ENCODE data around the gene CIT. TPM values are rescaled to one million over a fixed set of nuclear protein-coding genes. Genes with fewer than 3 reads are reported as not detected.

CIT gene
- total RNA-seq, 1 donor from 2014 or later: 29.3 TPM

- H3K4me3 Mint-ChIP-seq: no peak overlapping the region
- peaks cover 28% of the 10 kb centered on the region for H3K36me3 Mint-ChIP-seq
- peaks cover 10% of the 10 kb centered on the region for H3K4me1 Mint-ChIP-seq
- no peak for TF ChIP-seq CTCF (IDR thresholded peaks at IDR 0.05; ENCODE audit: unreplicated experiment)
- H3K27ac Mint-ChIP-seq: no peak overlapping the region
- no peaks in the 10 kb centered on the region for H3K27me3 Mint-ChIP-seq (ENCODE audit: low read depth)
- no peak for DNase-seq (ENCODE audit: low spot score in 2 of 2, unreplicated experiment in 2 of 2)
- H3K9me3 Mint-ChIP-seq: no peaks in the 10 kb centered on the region
Observed at GRCh38 chr12:119681111-119681510, 196.0 kb downstream of the CIT start.

DNA sequence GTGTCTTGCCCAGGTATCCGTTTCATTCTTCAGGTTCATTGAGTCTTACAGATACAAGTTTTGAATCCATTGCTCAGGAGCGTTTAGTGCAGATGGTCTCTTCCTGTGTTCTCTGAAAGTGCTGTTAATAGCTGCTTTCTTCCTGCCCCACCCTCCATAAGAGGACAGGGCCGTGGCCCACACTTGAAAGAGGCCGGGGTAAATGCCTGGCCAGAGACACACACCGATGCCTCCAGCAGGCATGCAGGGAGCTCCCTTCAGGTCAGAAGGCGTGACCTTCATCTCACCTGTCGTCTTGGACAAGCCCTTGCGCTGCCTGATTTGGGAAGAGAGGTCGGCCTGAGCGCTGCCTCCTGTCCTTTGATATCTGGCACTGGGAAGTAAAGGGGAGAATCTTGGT is 197.6 kb downstream of the CIT start:
- H3K4me3 Mint-ChIP-seq: no peak overlapping the region
- peaks cover 31% of the 10 kb centered on the region for H3K36me3 Mint-ChIP-seq
- H3K9me3 Mint-ChIP-seq: no peaks in the 10 kb centered on the region
- TF ChIP-seq CTCF (IDR thresholded peaks at IDR 0.05; ENCODE audit: unreplicated experiment): no peak
- H3K27me3 Mint-ChIP-seq (ENCODE audit: low read depth): no peaks in the 10 kb centered on the region
- H3K4me1 Mint-ChIP-seq: peaks cover under 1% of the 10 kb centered on the region
- H3K27ac Mint-ChIP-seq: no peak overlapping the region
- no peak for DNase-seq (ENCODE audit: low spot score in 2 of 2, unreplicated experiment in 2 of 2)

- no peaks in the 10 kb centered on the region for H3K4me1 Mint-ChIP-seq
Observed at GRCh38 chr12:119679081-119679480, 198.0 kb downstream of the CIT start.

DNA sequence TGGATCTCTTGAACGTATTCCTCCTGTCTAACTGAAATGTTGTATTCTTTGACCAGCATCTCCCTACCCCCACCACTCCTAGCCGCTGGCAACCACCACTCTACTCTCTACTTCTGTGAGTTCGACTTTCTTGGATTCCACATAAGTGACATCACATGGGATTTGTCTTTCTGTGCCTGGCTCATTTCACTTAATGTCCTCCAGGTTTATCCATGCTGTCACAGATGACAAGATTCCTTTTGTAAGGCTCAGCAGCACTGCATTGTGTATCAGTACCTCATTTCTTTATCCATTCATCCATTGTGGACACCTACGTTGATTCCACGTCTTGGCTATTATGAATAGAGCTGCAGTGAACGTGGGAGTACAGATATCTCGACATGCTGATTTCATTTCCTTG is 198.7 kb downstream of the CIT start:
- Mint-ChIP-seq H3K9me3 (no peaks in the 10 kb centered on the region), H3K36me3 (peaks cover 37% of the 10 kb centered on the region), H3K4me3 (no peak overlapping the region), H3K4me1 (no peaks in the 10 kb centered on the region), H3K27me3 (ENCODE audit: low read depth) (no peaks in the 10 kb centered on the region), H3K27ac (no peak overlapping the region)
- DNase-seq (ENCODE audit: low spot score in 2 of 2, unreplicated experiment in 2 of 2): no peak
- TF ChIP-seq CTCF (IDR thresholded peaks at IDR 0.05; ENCODE audit: unreplicated experiment): no peak

More at GRCh38 chr12:119679081-119679480, 198.0 kb downstream of the CIT start:
- no peak for DNase-seq (ENCODE audit: low spot score in 2 of 2, unreplicated experiment in 2 of 2)
- Mint-ChIP-seq H3K27me3 (ENCODE audit: low read depth) (no peaks in the 10 kb centered on the region), H3K9me3 (no peaks in the 10 kb centered on the region), H3K4me3 (no peak overlapping the region), H3K27ac (no peak overlapping the region), H3K36me3 (peaks cover 33% of the 10 kb centered on the region)
- no peak for TF ChIP-seq CTCF (IDR thresholded peaks at IDR 0.05; ENCODE audit: unreplicated experiment)

DNA sequence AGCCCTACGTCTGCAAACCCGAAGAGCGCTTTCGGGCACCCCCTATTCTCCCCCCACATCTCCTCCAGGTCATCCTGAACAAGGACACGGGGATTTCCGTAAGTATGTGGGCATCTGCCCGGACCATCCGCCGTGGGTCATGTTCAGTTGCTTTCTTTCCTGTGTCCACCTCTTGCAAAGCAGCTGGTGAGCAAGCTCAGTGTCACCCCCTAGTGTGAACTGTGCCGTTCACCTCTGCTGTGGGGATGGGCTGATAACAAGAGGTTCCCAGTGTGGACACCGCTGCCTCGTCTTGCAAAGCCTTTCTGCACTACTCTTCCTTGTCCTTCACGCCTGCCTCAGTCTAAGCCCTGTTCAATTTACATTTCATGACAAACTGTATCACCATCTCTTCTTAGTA is 200.5 kb downstream of the CIT start:
- peaks cover 41% of the 10 kb centered on the region for H3K36me3 Mint-ChIP-seq
- DNase-seq (ENCODE audit: low spot score in 2 of 2, unreplicated experiment in 2 of 2): no peak
- no peak overlapping the region for H3K4me3 Mint-ChIP-seq

More for the DNA sequence above, 200.5 kb downstream of the CIT start:
- Mint-ChIP-seq H3K4me1 (no peaks in the 10 kb centered on the region), H3K27ac (no peak overlapping the region), H3K9me3 (no peaks in the 10 kb centered on the region), H3K27me3 (ENCODE audit: low read depth) (no peaks in the 10 kb centered on the region)
- TF ChIP-seq CTCF (IDR thresholded peaks at IDR 0.05; ENCODE audit: unreplicated experiment): no peak

All from mesothelial cell of epicardium (in vitro differentiated cells).